PC-9 (cell line): ENCODE data around the gene TUBGCP4.

ENCODE experiments used
- CTCF ChIP-seq: fragments of 200-600 bp; sonication (generic); conservative IDR thresholded peaks from 2 replicates; pipeline ENCODE4 v1.6.1; 2017; ENCODE audit warnings: mixed run types, antibody characterized with exemption, mild to moderate bottlenecking, moderate library complexity
- EZH2 ChIP-seq: fragments of 200-600 bp; sonication (generic); IDR thresholded peaks from 2 replicates; pipeline ENCODE4 v1.8.0; 2017; ENCODE audit warnings: antibody characterized with exemption, low read depth

GRCh38 chr15:43406808-43407207, 35.9 kb downstream of the TUBGCP4 start:
- no peak for TF ChIP-seq CTCF
- no peak for TF ChIP-seq EZH2
